ENCODE data around the gene NHERF2. TPM values are rescaled to one million over a fixed set of nuclear protein-coding genes. Genes with fewer than 3 reads are reported as not detected.

NHERF2 gene
- total RNA-seq, 1 experiment from 2014 or later, result 174 TPM

DNA sequence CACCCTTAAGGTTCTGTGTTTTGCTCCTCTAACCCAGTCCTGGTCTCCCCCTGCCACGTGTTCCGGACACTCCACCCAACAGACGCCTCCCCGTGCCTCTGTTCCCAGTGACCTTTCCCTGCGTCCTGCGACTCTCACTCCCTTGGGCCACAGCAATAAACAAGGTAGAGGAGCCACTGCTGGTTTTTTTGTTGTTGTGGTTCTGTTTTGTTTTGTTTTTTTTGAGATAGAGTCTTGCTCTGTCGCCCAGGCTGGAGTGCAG is 10.8 kb upstream of the NHERF2 start:
- peaks cover 3% of the 10 kb centered on the region; the same call in 1 of the 2 replicates for H3K4me1 ChIP-seq (ENCODE audit: control insufficient read depth, insufficient read depth, low read length)
- CTCF ChIA-PET, result no interaction called here
- no peak for ATAC-seq
- H3K4me3 ChIP-seq (ENCODE audit: low read depth in 2 of 2, low read length in 2 of 2), result no peak overlapping the region
- no peak for TF ChIP-seq TCF7L2 (IDR thresholded peaks at IDR 0.05; ENCODE audit: low read depth, low read length)
- TF ChIP-seq SIN3A (IDR thresholded peaks at IDR 0.05; ENCODE audit: borderline replicate concordance, insufficient read depth, low read depth, low read length), result no peak
- TF ChIP-seq, protein P1, sequence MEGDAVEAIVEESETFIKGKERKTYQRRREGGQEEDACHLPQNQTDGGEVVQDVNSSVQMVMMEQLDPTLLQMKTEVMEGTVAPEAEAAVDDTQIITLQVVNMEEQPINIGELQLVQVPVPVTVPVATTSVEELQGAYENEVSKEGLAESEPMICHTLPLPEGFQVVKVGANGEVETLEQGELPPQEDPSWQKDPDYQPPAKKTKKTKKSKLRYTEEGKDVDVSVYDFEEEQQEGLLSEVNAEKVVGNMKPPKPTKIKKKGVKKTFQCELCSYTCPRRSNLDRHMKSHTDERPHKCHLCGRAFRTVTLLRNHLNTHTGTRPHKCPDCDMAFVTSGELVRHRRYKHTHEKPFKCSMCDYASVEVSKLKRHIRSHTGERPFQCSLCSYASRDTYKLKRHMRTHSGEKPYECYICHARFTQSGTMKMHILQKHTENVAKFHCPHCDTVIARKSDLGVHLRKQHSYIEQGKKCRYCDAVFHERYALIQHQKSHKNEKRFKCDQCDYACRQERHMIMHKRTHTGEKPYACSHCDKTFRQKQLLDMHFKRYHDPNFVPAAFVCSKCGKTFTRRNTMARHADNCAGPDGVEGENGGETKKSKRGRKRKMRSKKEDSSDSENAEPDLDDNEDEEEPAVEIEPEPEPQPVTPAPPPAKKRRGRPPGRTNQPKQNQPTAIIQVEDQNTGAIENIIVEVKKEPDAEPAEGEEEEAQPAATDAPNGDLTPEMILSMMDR (IDR thresholded peaks at IDR 0.05), result no peak
- TF ChIP-seq, protein P2, sequence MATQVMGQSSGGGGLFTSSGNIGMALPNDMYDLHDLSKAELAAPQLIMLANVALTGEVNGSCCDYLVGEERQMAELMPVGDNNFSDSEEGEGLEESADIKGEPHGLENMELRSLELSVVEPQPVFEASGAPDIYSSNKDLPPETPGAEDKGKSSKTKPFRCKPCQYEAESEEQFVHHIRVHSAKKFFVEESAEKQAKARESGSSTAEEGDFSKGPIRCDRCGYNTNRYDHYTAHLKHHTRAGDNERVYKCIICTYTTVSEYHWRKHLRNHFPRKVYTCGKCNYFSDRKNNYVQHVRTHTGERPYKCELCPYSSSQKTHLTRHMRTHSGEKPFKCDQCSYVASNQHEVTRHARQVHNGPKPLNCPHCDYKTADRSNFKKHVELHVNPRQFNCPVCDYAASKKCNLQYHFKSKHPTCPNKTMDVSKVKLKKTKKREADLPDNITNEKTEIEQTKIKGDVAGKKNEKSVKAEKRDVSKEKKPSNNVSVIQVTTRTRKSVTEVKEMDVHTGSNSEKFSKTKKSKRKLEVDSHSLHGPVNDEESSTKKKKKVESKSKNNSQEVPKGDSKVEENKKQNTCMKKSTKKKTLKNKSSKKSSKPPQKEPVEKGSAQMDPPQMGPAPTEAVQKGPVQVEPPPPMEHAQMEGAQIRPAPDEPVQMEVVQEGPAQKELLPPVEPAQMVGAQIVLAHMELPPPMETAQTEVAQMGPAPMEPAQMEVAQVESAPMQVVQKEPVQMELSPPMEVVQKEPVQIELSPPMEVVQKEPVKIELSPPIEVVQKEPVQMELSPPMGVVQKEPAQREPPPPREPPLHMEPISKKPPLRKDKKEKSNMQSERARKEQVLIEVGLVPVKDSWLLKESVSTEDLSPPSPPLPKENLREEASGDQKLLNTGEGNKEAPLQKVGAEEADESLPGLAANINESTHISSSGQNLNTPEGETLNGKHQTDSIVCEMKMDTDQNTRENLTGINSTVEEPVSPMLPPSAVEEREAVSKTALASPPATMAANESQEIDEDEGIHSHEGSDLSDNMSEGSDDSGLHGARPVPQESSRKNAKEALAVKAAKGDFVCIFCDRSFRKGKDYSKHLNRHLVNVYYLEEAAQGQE (IDR thresholded peaks at IDR 0.05; ENCODE audit: insufficient read depth in 1 of 2, low read depth in 2 of 2, low read length in 1 of 2), result no peak
- TF ChIP-seq POLR2AphosphoS5 (IDR thresholded peaks at IDR 0.05; ENCODE audit: low read depth, low read length), result no peak
- POLR2A ChIA-PET, result no interaction called here
- no peak for DNase-seq (ENCODE audit: low read depth, low spot score)
- no peaks in the 10 kb centered on the region for H3K27me3 ChIP-seq (ENCODE audit: control insufficient read depth, insufficient read depth, low read length)
- no peak overlapping the region for H3K27ac ChIP-seq (ENCODE audit: low read length)
- no TSS peak for BruUV-seq (replicated peaks)
- H3K9me3 ChIP-seq (ENCODE audit: control insufficient read depth, insufficient read depth, low read depth, low read length), result no peaks in the 10 kb centered on the region
- in situ Hi-C loops (cut with HindIII; ENCODE audit: low pct_unique_long_range_greater_than_20kb, low sequenced_read_pairs), result no loop called here
- intact Hi-C loops (cut with micrococcal nuclease; ENCODE audit: unreplicated experiment), result no loop called here
- H3K36me3 ChIP-seq (ENCODE audit: control insufficient read depth, insufficient read depth, low read length), result no peaks in the 10 kb centered on the region; the same call in 1 of the 2 replicates

DNA sequence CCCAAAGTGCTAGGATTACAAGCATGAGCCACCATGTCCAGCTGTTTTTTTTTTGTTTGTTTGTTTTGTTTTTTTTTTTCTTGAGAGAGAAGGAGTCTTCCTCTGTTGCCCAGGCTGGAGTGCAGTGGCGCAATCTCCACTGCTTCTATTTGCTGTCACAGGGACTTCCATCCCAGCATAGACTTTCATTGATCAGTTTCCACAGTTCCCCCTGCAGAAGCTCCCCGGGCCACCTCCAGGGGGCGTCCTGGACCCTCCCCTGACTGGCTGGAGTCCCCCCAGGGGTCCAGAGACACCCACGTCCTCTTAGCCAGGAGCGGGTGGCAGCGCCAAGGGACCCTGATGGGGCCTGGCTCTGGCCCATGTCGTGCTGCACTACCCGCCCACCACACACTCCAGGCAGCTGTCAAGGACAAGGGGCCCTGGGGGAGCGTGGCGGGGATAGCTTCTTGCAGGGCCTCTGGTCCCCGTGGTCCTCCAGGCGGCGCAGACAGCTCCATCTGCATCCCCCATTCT is 10.2 kb upstream of the NHERF2 start:
- ATAC-seq (no peak), DNase-seq (ENCODE audit: low read depth, low spot score) (no peak)
- BruUV-seq (replicated peaks), result no TSS peak
- ChIA-PET POLR2A (interaction anchor here (0.5 kb wide), 1 partner anchor 140 kb away, joined by 3 read pairs; no protein-coding TSS in a partner anchor), CTCF (no interaction called here)
- H3K36me3 ChIP-seq (ENCODE audit: control insufficient read depth, insufficient read depth, low read length), result no peaks in the 10 kb centered on the region; the same call in 1 of the 2 replicates
- H3K27me3 ChIP-seq (ENCODE audit: control insufficient read depth, insufficient read depth, low read length), result no peaks in the 10 kb centered on the region
- TF ChIP-seq POLR2AphosphoS5 (IDR thresholded peaks at IDR 0.05; ENCODE audit: low read depth, low read length) (no peak), TCF7L2 (IDR thresholded peaks at IDR 0.05; ENCODE audit: low read depth, low read length) (no peak), SIN3A (IDR thresholded peaks at IDR 0.05; ENCODE audit: borderline replicate concordance, insufficient read depth, low read depth, low read length) (no peak)
- TF ChIP-seq, protein P1 (IDR thresholded peaks at IDR 0.05), result peak; percentile 44
- peaks cover 3% of the 10 kb centered on the region; the same call in 1 of the 2 replicates for H3K4me1 ChIP-seq (ENCODE audit: control insufficient read depth, insufficient read depth, low read length)
- H3K4me3 ChIP-seq (ENCODE audit: low read depth in 2 of 2, low read length in 2 of 2), result no peak overlapping the region
- intact Hi-C loops (cut with micrococcal nuclease; ENCODE audit: unreplicated experiment) (no loop called here), in situ Hi-C loops (cut with HindIII; ENCODE audit: low pct_unique_long_range_greater_than_20kb, low sequenced_read_pairs) (no loop called here)
- H3K27ac ChIP-seq (ENCODE audit: low read length), result no peak overlapping the region
- H3K9me3 ChIP-seq (ENCODE audit: control insufficient read depth, insufficient read depth, low read depth, low read length), result no peaks in the 10 kb centered on the region

Measured in Panc1 (cell line).